Measurements from ENCODE around the gene CCL19.

GRCh38 chr9:34691936-34692315 is 850 bp upstream of the CCL19 start:
- TF ChIP-seq EZH2 (IDR thresholded peaks at IDR 0.05) (no peak), POLR2AphosphoS5 (IDR thresholded peaks at IDR 0.05; ENCODE audit: borderline replicate concordance, low read depth, low read length) (no peak), FOXP2 (optimal IDR thresholded peaks at IDR 0.05; ENCODE audit: control extremely low read depth, extremely low read length, insufficient read depth) (no peak)
